HG02571 (cell line): ENCODE data around the gene NDST1.

Source experiments
- ATAC-seq: cut with Tn5 transposase; IDR thresholded peaks from one replicate; pipeline ENCODE4 v1.9.1; 2021; ENCODE audit warnings: mild to moderate bottlenecking, moderate library complexity; ENCODE audit not compliant: unreplicated experiment

Gene NDST1

GRCh38 chr5:150583541-150584225 is 75.8 kb downstream of the NDST1 start:
- ATAC-seq, result no peak

DNA sequence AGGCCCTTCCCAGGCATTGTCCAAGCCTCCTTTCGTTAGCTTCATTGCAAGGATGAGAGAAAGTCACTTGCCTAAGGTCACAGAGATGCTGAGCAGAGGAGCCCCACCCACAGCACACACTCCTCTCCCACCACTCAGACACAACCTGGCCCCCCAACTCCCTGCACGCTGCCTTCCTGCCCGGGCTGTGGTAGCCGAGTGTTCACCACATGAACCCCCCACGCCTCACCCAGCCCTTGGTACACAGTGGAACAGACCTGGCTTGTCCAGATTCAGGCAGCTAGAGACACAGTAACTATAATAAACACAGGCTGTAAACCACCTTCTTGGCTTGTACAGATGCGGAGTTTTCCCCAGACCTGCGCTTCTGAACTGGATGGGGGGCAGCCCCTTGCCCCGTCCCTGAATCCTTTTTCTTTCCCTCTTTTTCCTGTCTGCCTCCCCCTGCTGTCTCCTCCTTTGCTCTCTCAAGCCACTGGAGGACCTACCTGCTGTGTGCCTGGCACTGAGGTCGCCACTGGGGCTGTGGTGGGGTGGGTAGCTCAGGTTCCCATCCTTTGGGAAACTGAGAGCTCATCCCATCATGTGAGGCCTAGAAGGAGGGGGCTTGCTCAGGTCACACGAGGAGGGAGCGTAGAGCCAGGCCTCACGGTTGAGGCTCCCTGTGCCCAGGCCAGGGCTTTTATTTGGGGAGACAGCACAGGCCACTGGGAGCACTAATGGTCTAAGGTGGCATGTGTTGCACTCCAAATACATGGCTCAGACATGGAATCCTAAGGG is 76.8 kb downstream of the NDST1 start:
- ATAC-seq, result no peak

- no peak for ATAC-seq
Observed at GRCh38 chr5:150585781-150586341, 77.9 kb downstream of the NDST1 start.

DNA sequence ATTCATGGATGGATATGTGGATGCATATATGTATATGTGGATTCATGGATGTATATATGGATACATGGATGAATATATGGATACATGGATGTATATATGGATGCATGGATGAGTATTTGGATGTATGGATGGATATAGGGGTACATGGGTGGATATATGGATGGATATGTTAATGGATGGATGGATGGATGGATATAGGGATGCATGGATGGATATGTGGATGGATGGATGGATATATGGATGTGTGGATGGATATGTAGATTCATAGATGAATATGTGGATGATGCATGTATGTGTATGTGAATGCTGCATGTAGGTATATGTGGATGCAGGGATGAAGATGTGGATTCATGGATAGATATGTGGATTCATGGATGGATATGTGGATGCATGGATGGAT is 79.1 kb downstream of the NDST1 start:
- ATAC-seq, result no peak

- no peak for ATAC-seq
Observed at GRCh38 chr5:150587856-150588595, 80.1 kb downstream of the NDST1 start.

DNA sequence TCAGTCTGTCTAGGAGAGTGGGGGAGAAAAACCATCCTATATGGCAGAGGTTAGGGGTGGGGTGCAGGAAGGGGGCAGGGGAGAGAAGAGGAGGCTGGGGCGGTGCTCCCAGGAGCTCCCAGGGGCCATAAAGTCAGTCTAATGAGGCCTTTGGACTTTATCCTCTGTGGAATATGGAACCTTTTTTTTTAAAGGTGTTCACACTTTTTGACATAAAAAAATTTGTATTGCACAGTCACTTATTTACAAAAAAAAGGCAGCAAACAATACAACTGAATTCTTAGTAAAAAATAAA is 80.6 kb downstream of the NDST1 start:
- ATAC-seq, result no peak

DNA sequence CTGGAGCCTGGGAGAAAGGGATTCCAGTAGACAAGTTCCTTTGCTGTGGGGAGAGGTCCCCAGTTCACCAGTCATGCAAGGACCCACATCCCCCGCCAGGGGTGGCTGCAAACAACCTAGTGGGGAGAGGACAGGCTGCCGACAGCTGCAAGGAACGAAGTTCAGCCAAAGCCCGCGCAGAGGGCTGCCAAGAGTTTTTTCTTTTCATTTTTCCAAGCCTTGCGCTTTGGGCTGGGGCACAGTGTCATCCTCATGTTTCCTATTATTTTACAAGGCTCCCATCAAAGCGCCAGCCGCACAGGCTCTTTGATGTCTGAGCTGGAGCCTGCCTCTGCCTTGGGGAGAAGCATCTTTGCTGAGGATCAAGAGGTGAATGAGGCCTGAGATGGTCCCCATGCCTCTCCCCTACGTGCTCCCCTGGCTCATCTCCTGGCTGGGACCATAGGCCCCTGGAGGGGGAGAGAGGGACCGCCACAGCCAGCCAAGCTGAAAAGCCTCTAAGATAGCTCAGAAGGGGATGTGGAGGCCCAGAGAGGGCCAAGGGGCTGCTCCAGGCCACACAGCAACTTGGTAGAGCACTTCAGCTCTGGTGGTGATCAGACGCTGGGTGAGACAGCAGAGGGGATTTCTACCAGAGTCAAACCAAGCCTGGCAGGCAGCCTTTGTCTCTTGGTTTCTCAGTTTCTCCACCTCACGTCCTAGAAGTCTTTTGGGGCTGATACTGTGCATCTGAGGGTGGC is 82.1 kb downstream of the NDST1 start:
- ATAC-seq, result no peak

GRCh38 chr5:150590979-150591695 is 83.2 kb downstream of the NDST1 start:
- no peak for ATAC-seq

DNA sequence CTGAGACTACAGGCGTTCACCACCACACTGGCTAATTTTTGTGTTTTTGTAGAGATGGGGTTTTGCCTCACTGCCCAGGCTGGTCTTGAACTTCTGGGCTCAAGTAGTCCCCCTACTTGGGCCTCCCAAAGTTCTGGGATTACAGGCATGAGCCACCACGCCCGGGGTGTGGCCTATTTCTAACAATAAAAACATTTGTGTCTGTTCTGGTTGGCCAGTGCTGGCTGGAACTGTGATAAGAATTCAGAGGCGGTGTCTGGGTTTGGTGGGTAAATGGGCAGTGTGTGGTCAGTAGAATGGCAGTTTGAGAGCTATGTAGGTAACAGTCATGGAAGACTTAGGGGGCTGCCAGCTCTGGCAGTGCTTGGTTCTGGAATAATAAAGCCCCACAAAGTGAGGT is 85.7 kb downstream of the NDST1 start:
- no peak for ATAC-seq

GRCh38 chr5:150593996-150594395 is 86.1 kb downstream of the NDST1 start:
- no peak for ATAC-seq

GRCh38 chr5:150595466-150596031 is 87.6 kb downstream of the NDST1 start:
- ATAC-seq, result no peak

DNA sequence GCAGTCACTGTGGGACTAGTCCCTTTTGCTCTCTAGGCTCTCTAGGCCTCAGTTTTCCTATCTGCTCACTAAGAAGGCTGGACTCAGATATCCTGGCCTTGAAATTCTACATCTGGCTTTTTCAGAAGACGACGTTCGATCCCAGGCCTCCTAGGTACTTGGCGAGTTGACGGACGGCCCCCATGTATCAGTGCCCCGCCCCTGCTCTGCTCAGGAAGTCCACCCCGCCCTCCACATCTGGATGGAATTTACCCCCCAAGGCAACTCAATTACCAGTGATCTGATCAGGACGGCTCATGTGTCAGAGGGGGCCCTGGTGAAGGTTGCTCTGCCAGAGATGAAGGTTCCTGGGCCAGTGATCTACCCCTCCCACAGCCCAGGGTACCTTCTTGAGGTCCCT is 88.4 kb downstream of the NDST1 start:
- no peak for ATAC-seq

DNA sequence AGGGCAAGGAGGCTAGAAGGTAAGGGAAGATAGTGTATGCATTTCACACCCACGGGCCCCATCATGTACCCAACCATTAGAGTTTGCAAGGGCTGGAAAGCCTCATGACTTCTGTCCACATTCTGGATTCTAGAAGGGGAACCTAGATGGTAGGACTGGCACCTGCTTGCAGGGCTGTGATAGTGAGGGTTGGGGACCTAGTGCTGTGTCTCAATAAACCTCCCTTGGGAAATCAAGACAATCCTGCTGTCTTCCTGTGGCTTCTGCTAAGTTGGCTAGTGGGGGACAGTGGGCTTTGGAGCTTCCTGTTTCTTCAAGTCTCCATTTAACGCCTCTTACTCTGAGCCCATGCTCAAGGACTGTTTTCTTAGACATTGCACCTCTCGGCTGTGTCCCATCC is 88.9 kb downstream of the NDST1 start:
- ATAC-seq, result no peak

GRCh38 chr5:150598006-150598405 is 90.1 kb downstream of the NDST1 start:
- ATAC-seq, result no peak

GRCh38 chr5:150598821-150599273 is 90.9 kb downstream of the NDST1 start:
- no peak for ATAC-seq

GRCh38 chr5:150599281-150599680 is 91.3 kb downstream of the NDST1 start:
- ATAC-seq, result no peak

DNA sequence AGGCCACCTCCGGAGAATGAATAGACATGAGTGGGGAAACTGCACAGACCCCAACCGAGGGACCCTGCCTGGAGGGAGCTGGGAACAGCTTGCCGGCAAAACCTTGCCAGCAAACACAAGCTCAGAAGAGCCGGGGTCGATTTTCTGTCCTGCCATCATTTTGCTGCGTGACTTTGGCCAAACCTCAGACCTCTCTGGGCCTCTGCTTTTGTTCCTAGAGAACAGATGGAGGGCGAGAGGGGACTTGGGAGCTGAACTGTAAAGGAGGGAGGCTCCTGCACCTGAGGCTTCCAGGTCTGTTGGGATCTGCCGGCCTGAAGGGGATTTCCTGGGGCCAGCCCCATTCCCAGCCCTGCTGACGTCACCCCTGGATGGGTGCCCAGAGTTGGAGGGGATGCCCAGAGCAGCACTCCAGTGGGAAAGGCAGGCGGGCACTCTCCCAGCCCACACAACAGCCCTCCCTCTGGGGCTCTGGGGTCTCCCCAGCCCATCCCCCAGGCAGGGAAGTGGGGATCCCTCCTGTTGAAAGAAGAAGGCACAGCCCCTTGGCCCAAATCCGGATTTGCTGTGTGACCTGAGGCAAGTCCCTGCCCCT is 92.1 kb downstream of the NDST1 start:
- no peak for ATAC-seq

DNA sequence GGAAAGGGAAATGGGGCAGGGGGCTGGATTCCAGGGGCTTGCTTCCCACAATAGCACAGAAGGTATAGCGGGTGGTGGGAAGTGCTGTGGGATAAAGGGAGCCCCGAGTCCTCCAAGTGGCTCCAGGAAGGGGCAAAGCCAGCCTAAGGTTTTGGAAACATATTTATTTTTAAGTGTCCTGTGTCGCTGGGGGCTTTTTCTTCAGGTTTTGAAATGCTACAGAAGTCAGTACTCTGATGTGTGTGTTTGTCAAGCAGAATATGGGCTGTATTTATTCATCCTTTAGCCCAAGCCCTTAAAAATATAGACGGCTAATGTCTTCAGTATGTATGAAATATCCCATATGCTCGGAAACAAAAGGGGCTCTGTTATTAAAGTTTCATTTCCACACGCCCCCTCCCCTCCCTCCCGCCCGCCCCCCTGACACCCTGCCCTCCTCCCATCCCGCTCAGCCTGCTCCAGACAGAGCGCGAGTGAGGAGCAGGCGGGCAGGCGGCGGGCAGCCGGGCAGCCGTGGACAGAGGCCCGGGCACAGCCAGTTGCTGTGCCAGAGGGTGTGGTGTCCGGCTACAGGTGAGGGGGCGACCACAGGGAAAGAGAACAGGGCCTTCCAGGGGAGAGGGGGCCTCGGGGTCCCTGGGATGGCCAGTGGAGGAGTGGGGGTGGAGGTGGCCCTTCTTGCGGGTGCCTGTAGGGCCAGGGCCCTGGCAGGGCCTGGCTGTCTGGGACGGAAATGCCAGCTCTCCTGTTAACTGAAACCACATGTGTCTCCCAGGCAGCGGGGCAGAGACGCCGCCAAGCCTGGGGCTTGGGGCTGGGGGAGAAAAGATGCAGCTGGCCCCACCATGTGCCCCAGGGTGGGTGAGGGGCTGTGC is 92.9 kb downstream of the NDST1 start:
- ATAC-seq, result no peak
